ENCODE data around the gene CD82.

The CD82 gene

DNA sequence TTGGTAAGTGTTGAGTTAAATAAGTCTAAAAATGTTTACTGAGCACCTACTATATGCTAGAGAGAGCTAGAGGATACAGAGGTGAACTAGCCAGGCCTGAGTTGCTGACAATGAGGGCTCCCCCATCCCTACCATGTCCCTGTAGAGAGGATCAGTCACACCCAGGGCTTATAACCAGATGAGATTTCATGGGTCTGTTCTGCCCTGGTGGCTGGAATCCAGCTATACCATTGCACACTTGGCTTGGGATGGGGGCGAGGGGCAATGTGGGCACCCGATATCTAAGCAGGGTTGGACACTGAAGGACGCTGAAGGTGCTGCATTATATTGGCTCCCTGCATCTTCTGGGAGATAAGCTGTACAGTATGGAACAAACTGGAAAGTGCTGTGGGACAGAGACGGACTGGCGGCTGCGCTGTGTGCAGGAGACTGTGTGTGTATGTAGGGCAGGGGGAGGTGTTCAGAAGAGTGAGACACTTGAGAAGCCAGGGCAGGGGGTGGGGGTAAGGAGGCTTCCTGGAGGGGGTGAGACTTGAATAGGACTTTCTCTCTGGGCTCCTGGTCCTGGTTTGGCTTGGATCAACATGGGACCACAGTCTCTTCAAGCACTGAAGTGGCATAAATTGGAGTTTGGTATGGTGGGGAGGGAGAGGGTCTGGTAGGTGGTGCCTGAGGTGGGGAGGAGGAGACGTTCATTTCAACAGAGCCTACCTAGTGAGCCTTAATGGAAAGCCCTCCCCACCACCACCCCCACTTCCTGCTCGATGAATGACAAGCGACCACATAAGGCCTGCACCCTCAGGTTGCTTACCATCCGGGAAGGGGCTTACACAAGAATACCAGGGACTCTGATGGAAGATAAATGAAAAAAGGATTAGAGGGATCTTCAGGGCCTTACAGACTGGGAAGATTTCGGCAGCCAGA, 1.8 kb downstream of the CD82 start:
- Mint-ChIP-seq H3K36me3 (ENCODE audit: low read depth) (no peaks in the 10 kb centered on the region), H3K27me3 (ENCODE audit: low read depth) (peaks cover 13% of the 10 kb centered on the region), H3K9me3 (no peaks in the 10 kb centered on the region), H3K27ac (peak overlapping the region; percentile 0 to 58 (median 38)), H3K4me1 (peaks cover 72% of the 10 kb centered on the region), H3K4me3 (peak overlapping the region; percentile 6 to 83 (median 25))
- TF ChIP-seq, protein P1, sequence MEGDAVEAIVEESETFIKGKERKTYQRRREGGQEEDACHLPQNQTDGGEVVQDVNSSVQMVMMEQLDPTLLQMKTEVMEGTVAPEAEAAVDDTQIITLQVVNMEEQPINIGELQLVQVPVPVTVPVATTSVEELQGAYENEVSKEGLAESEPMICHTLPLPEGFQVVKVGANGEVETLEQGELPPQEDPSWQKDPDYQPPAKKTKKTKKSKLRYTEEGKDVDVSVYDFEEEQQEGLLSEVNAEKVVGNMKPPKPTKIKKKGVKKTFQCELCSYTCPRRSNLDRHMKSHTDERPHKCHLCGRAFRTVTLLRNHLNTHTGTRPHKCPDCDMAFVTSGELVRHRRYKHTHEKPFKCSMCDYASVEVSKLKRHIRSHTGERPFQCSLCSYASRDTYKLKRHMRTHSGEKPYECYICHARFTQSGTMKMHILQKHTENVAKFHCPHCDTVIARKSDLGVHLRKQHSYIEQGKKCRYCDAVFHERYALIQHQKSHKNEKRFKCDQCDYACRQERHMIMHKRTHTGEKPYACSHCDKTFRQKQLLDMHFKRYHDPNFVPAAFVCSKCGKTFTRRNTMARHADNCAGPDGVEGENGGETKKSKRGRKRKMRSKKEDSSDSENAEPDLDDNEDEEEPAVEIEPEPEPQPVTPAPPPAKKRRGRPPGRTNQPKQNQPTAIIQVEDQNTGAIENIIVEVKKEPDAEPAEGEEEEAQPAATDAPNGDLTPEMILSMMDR (IDR thresholded peaks at IDR 0.05; ENCODE audit: unreplicated experiment in 3 of 3) = no peak

DNA sequence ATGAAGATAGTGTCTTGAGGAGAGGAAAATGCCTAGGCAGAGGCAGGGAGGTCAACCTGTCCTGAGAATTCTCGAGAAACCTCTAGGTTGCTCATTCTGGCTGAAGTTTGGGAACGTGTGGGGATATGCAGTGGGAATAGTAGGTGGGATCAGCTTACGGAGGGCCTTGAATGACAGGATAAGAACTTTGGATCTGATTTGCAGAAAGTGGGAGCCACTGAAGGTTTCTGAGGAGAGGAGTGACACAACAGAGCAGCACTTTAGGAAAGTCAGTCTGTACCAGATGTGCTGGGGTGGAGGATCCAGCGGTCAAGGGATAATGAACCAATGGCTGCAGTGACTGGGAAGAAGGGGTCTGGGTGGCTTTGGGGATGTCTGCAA, 2.4 kb downstream of the CD82 start:
- no peaks in the 10 kb centered on the region for H3K36me3 Mint-ChIP-seq (ENCODE audit: low read depth)
- peak overlapping the region in 2 of 3 experiments; percentile 1 to 83 for H3K4me3 Mint-ChIP-seq
- H3K27ac Mint-ChIP-seq = peak overlapping the region; percentile 7 to 58 (median 38)
- peaks cover 13% of the 10 kb centered on the region for H3K27me3 Mint-ChIP-seq (ENCODE audit: low read depth)
- H3K9me3 Mint-ChIP-seq = no peaks in the 10 kb centered on the region
- TF ChIP-seq, protein P1 (IDR thresholded peaks at IDR 0.05; ENCODE audit: unreplicated experiment in 3 of 3) = no peak
- peaks cover 70% of the 10 kb centered on the region for H3K4me1 Mint-ChIP-seq

DNA sequence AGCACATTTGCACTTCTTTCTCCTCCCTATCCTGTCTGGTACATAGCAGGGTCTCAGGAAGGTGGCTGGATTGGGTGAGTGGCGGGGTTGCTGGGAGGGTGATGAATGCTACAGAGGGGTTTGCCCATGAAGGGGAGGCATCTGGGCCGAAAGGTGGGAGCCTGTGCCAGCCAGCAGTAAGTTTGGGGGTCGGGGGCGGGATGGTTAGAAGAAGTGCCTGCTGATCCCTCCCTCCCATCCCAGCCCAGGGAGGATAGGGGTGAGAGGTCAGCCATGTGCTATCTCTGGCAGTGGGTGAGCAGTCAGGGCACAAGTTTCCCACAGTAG, 2.8 kb downstream of the CD82 start:
- Mint-ChIP-seq H3K27me3 (ENCODE audit: low read depth) (peaks cover 13% of the 10 kb centered on the region), H3K4me1 (peaks cover 66% of the 10 kb centered on the region), H3K4me3 (peak overlapping the region in 1 of 3 experiments; percentile 83), H3K27ac (peak overlapping the region; percentile 7 to 58 (median 38)), H3K9me3 (no peaks in the 10 kb centered on the region), H3K36me3 (ENCODE audit: low read depth) (no peaks in the 10 kb centered on the region)
- TF ChIP-seq, protein P1 (IDR thresholded peaks at IDR 0.05; ENCODE audit: unreplicated experiment in 3 of 3) = no peak

DNA sequence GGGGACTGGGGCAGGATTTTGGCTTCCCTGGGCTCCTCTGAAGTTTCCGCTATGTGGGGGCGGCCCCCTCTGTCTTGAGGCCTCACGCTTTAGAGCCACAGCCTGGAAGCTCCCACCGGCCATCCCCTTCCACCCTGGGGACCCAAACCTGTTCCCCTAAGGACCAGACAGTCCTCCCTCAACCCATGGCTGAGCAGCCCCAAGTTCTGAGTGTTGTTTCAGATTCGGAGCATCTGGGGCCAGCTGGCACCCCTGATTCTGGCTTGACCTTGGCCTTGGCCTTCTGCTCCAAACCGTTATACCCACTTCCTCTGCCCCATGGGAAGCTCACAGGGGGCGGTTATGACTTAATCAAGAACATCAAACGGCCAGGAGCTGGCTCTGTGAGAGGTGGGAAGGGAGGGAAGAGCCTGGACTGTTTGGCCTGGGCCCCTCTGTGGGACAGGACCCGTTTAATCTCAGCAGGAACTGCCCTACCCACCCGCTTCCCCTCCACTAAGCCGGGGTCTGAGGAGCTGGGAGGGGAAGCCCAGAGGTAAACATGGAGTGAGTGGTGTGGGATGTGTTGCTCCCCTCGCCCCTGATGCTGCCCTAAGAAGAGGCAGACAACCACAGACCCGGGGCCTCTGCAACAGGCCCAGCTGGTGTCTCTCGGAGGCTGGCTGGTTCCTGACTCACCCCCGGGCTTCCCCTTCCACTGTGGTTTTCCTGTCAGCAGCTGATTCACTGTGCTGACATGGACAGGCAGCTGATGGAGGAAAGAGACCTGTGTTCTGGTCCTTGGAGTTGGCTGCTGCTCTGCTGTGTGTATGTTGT, 3.4 kb downstream of the CD82 start:
- H3K27ac Mint-ChIP-seq = peak overlapping the region; percentile 6 to 64 (median 44)
- H3K4me1 Mint-ChIP-seq = peaks cover 60% of the 10 kb centered on the region
- no peaks in the 10 kb centered on the region for H3K36me3 Mint-ChIP-seq (ENCODE audit: low read depth)
- TF ChIP-seq, protein P1 (IDR thresholded peaks at IDR 0.05; ENCODE audit: unreplicated experiment in 3 of 3) = no peak
- peak overlapping the region in 1 of 3 experiments; percentile 68 for H3K4me3 Mint-ChIP-seq
- peaks cover 13% of the 10 kb centered on the region for H3K27me3 Mint-ChIP-seq (ENCODE audit: low read depth)
- H3K9me3 Mint-ChIP-seq = no peaks in the 10 kb centered on the region

DNA sequence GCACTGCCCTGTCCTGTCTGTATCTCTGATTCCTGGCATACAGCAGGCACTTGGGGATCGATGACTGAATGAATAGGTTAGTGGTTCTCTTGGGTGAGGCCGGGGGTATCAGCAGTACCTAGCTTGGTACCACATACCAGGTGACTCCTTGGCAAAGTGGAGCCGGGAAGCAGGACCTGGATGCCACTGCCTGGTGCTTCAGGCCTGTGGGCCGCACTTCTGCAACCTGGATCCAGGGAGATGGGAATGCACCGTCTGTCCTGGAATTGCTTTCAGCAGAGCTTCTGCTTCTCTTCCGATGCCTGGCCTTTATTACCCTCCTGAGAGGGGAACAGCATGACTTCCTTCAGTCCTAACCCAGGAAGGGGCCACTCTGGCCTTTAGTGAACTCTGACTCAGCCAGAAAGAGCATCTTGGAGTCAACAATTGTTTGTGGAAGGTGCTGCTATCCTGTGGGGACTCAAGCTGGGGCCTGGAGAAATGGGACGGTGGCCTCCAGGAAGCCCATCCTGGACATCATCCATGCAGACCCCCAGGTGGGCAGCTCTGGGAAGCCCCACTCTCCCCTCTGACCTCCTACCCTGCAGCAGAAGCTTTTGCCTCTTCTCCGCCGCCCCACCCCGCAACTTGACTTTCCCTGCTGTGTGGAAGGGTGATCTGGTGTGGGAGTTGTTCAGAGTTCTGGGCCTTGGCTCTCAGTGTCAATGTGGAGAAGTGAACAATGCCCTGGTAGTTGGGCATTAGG, 5.1 kb downstream of the CD82 start:
- no peaks in the 10 kb centered on the region for H3K36me3 Mint-ChIP-seq (ENCODE audit: low read depth)
- H3K4me1 Mint-ChIP-seq = peaks cover 55% of the 10 kb centered on the region
- no peaks in the 10 kb centered on the region for H3K9me3 Mint-ChIP-seq
- H3K27me3 Mint-ChIP-seq (ENCODE audit: low read depth) = peaks cover 13% of the 10 kb centered on the region
- TF ChIP-seq, protein P1 (IDR thresholded peaks at IDR 0.05; ENCODE audit: unreplicated experiment in 3 of 3) = no peak
- no peak overlapping the region for H3K27ac Mint-ChIP-seq
- peak overlapping the region in 1 of 3 experiments; percentile 3 for H3K4me3 Mint-ChIP-seq
